ENCODE measurements around the gene KRT77.
"Not testable (repeated sequence)": the region's sequence is repeated elsewhere in the genome, so short reads cannot be mapped to it uniquely, and the experiment has no call there.

KRT77 gene
- 0 reads per million in 4 donors for total RNA-seq

DNA sequence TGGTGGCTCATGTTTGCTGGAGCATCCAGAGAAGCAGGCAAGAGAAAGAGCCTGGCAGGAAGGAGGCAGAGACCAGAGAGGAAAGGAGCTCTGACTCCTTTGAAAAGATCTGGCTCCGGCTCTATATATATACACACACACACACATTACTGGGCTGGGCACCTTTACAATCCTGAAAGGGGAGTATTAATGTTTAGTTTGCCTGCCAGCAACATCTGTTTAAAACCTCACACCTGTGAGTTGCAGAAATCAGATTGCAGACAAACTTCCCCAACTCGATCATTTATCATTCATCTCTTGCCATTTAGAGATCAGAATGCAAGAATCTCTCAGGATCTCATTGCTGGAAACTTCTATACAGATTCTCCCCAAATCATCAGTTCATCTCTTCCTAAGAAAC lies at the start of gene KRT77:
TSS of gene KRT77 (minus strand) at position 101 of the 400 bp plus-strand sequence. CDS start at position 11, 90 bp downstream.
- DNase-seq: no peak

DNA sequence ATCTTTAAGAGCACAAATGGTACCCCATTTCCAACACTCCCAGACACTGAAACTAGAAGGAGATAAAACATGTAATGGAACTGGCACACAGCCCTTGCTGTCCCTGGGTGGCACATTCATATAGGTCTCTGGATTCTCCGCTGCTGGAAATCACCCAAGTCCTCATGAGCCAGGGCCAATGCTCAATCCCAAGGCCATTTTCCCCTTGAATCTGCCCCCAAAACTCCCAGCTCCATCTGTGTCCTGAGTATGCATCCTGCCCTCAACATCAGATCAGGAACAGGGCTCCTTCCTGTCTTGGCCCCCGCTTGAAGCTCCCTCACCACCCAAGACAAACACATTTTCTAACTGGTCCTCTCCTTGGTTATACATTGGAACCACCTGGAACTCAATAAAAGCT lies 49.2 kb upstream of the KRT77 start:
- no peak for DNase-seq

DNA sequence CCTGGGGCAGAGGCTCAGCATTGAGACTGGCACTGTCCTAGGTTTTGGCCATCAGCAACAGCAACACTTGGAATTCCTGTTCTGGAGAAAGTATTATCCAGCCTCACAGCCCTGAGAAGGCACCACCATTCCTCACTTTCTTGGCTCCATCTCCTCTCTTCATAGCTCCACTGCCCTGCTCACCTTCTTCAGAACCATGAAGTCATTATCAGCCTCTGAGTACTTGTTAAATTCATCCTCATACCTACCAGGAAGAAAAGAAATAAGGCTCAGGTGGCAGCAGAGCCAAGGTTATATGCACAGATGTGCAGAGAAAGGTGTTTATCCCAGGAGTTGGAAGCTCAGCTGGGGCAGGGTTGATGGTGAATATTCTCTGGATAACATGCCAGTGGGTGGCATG lies 48.5 kb upstream of the KRT77 start:
- no peak for DNase-seq

DNA sequence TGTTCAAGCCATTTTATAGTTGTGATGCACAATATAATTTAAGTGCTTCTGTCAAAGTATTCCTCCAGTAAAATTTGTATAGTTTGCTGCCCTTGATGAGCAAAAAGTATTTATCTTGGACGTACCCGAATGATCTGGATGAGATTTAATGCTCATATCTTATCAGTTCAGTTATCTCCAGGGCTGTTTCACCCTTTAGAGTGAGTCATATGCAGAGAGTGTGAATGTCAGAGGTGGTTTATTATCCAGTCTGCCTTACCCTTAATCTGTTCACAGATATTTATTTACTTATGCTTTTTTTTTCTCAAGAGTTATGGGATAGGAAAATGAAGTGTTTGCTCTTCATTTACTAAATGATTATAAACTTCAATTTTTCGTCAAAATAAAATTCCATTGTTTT lies 47.2 kb upstream of the KRT77 start:
- not testable (repeated sequence) for DNase-seq

DNA sequence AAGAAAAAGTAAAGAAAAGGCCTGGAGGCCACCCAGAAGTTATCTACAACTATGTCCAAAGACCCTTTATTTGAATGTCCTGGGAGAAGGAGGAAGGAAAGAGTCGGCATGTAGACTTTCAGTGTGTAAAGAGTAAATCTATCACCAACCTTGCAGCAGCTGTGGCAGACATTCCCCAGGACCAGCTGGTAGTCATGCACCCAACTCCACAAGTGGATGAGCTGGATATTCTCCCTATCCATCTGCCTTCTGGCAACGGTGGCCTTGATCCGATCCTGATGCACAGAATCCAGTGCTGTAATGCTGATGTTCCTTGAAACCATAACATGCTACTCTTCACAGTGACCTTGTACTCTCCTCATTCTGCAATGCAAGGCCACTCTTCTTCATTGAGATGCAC lies 46.5 kb upstream of the KRT77 start:
- DNase-seq: no peak

DNA sequence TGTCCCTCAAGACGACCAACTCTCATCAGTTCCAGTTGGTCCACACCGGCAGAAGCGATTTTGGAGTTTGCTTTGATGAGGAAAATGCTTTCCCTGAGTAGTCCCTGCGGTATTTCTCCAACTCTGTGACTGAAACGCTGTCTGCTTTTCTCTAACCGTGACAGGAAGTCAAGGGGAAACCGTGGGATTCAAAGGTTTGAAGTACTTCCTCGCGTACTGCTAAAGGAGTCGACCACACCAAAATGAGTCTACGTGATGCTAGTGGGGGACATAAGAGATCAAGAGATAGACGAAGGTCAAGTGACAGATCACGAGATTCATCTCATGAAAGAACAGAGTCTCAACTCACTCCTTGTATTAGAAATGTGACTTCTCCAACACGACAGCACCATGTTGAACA lies 45.3 kb upstream of the KRT77 start:
- DNase-seq: no peak

DNA sequence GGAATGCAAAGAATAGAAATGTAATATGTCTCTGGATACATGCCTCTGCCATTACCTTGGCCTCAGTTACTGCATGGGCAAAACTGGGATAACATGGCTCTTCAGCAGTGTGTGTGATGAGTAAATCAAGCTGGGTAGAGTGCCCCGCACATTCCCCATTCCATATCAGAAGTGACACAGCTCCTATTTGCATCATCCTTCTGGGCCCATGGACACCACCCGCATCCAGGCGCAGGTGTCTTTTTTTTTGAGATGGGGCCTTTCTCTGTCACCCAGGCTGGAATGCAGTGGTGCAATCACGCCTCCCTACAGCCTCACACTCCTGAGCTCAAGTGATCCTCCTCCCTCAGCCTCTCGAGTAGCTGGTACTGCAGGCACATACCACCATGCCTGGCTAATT lies 42.2 kb upstream of the KRT77 start:
- no peak for DNase-seq

DNA sequence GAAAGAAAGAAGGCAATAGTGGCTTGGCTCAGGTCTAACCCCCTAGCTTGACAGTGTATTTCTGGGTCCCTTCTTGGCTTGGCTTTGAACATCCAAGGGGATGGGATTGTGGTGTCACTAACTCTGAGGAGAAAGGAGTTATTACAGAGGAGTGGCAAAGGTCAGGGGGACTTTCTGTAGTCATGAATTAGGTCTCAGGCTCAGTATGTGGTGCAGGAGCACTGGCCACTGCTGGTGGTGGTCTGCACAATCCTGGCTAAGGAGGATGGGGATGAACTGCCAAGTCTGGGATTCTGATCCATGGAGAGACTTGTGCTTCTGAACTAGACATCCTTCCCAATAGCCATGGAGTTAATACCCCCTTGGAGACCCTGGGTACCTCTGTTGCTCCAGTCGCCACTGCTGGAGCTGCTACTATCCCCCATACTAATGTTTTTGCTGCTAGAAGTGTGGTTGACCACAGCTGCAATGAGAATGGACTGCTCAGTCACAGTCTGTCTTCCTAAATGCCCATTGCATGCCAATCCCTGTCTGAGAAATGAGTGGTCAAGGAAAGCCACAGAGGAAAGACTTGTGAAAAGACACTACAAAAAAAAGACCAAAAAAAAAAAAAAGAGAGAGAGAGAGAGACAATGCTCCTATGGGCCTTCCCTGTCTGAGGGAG lies 41.3 kb upstream of the KRT77 start:
- no peak for DNase-seq

DNA sequence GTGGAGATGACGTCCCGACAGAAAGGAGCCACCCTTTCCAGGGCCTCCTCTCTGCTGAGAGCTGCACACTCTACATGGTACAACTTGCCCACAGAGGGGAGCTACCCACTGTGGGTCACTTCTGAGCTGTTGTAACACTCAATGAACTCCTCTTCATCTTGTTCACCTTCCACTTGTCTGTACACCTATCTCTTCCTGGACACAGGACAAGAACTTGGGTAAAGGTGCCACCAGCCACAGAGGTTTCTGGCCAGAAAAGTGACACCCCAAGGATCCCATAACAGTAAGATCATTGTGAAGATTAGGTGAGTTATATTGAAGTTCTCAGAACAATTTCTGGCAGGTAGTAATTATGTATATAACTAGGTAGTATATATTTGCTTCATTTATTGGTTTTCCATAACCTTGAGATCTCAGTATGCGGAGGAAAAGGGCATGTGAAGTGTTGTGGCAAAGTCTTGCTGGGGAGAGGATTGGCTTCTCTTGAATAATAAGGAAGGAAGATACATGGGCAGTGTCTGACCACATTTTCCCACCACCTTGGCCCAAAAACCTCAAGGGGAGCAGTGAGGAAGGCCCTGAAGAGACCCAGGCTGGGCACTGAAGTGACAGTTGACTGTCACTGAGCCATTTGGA lies 39.6 kb upstream of the KRT77 start:
- DNase-seq: no peak

DNA sequence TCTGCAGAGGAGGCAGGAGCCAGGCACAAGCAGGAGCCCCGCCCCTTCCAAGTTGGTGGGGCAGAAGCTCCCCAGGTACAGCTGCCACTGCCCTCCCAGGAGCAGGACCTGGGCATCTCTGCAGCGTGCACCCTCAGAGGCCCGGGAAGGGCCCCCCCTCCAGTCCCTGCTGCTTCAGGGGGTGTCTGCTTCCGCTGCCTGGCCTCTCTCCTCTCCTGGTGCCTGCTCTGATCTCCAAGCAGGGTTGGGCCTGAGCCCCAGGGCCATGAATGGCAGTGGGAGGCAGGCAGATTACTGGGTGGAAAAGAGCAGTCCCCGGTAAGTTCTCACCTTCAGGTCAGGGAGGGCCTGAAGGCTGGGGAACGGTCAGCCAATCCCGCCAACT lies 38.9 kb upstream of the KRT77 start:
- no peak for DNase-seq

DNA sequence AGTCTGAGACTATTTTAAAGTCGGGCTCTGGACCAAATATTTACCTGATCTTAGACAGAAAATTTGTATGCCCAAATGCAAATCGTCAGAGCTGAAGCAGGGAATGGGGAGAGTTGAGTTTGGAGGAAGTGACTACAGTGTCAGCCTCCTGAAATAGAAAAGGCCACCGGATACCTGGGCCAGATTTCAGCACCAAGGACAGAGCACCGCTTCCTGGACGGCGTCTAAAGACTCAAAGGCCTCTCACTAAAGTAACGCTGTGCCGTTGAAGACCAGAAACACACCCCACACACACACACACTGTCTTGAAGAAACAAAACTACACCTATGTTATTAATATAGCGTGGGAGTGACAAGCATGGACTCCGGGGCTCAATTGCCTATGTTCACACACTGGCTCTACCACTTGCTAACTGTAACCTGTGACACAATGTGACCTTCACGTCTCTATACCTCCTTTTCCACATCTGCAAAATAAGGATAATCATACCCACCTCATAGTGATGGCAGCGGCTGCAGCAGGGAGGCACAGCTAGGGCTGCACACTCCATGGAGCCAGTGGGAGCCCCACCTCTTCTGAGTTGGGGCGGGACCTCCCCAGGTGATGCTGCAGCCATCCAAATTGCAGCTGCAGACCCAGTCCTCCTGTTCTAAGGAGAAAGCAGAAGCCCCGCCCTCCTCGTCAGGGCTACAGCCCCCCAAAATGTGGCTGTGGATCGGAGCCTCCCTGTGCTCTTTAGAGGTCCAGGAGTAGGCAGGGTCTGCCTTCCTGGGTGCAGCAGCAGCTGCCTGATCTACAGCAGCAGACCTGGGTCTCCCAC lies 38.3 kb upstream of the KRT77 start:
- peak in 4 of 5 donors; percentile 20 to 50 (median 32) for DNase-seq

DNA sequence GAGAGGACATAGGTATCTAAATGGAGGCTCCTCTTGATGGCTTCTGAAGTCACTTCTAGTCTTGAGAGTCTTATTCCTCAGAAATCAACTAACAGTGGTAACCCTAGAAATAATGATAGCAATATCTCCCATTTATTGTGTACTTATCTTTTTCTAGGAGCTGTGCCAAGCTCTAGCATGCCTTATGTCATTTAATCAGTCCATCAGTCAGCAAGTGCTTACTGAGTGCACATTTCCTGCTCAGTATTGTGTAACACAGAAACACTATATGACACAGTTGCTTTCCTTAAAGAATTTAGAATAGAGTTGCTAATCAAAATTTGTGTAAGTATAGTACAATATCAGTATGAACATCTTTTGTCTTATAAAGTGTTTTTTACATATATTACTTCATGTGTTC lies 37.3 kb upstream of the KRT77 start:
- DNase-seq: no peak

DNA sequence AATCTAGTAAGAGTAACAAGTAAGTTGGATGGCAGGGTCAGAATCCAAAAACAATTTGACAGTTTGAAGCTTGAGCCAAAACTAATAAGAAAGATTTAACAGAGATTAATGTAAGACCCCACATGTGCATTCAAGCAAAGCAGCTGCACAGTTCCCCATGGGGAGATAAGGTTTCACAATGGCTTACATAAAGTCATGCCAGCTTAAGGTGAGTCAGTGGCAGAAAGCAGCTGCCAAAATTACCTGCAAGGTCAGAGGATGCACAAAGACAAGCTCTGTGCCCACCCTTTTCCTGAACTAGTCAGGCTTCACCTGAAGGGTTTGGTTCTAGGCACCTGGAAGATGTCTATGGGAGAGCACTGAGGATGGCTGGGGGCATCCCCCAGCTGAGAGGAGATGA lies 36.6 kb upstream of the KRT77 start:
- DNase-seq: no peak

DNA sequence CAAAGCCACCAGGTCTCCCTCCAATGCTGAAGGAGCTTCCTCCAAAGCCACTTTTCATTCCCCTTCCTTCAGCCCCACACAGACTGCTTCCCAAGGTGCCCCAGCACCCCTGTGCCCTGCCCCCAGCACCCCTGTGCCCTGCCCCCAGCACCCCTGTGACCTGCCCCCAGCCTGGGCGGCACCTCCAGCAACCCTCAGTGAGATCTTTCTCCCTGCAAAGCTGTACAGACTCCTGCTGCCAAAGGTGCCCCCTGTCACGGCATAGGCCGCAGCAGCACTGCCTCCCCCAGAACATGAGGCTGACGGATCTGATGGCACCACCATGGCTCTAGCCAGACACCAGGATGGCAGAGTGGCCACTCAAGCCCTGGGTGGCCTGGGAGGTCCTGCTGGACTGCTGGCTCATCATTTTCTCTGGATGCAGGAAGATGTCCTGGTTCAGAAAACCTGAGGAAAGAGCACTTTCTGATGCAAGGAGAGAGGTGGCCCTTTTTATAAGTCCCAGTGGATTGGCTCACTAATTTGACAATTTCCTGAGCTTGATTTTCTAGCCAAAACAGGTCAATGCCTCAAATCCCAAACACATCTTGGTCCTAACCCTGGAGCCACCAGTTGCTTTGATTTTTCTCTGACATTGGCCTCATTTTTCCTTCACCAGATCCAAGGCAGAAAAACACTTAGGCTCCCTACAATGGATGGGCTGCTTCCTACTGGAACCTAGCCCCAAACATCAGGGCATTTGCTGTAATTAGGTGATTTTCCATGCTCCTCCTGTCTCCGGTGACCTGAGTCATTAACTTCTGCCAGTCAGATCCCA lies 32.7 kb upstream of the KRT77 start:
- DNase-seq: no peak

DNA sequence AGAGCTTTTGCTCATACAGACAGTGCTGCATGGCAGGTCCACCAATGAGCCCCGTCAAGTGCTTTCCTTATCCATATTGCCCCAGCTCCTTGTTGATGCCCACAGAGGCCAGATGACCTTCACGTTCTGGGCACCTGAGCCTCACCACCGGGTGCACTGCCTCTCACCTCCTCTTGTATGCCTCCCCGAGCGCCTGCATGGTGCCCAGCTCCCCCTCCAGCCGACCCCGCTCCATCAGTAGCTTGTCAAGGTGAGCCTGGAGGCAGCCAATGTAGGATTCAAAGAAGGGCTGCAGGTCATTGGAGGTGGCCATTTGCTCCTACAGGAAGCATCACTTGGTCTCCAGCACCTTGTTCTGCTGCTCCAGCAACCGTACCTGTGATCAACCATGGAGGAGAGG lies 31.8 kb upstream of the KRT77 start:
- no peak for DNase-seq

DNA sequence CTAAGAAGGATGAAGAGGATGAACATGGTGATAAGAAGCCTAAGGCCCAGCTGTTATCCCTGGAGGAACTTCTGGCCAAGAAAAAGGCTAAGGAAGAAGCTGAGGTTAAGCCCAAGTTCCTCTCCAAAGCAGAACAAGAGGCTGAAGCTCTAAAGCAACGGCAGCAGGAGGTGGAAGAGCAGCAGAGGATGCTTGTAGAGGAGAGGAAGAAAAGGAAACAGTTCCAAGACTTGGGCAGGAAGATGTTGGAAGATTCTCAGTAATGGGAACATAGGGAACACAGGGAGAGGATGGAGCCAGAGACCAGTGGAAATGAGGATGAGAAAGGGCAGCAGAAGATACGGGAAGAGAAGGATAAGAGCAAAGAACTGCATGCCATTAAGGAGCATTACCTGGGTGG lies 27.5 kb upstream of the KRT77 start:
- no peak for DNase-seq

DNA sequence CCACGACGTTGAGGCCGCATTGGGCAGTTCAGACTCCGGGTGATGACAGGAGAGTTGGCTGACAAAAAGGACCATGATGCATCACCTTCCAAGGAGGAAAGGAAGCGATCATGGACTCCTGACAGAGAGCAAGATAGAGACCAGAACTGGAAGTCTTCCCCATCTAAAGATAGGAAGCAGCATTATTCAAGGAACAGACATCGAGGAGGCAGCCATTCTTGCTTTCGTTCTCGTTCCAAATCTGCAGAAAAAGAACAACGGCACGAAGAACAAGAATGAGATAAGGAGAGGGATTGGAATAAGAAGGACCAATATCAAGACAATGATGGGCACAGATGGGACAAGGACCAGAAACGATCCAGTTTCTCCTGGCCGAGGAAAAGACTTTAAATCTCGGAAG lies 27.1 kb upstream of the KRT77 start:
- no peak for DNase-seq

DNA sequence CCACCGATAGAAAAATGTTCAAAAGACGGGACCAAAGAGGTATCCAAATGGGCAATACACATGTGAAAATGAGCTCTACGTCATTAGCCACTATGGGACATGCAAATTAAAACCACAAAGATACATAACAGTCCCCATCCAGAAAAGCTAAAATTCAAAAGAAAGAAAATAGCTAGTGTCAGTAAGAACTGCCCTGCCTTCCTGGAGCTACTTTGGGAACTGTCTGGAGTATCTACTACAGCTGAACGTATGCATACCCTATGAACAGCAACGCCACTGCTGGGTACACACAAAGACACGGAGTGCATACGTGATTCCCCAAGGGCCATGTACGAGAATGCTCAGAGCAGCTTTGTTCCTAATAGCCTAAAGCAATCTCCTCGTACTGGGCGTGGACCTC lies 25.8 kb upstream of the KRT77 start:
- no peak for DNase-seq

DNA sequence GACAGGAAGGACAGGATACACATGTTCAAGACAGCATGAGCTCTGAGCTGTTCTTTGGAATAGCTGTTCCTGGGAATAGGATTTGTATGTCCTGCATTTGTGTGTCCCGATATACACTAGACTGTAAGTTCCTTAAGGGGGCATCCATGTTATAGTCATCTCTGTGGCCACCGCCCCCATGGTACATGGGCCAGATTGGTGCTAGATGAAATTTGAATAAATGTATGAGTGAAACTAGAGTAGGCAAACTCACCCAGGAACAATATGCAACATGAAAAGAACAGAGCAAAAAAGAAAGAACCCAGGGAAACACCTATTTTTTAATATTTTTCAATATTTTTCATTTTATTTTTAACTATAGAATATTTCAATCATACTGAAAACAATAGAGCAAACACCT lies 25.1 kb upstream of the KRT77 start:
- DNase-seq: no peak

DNA sequence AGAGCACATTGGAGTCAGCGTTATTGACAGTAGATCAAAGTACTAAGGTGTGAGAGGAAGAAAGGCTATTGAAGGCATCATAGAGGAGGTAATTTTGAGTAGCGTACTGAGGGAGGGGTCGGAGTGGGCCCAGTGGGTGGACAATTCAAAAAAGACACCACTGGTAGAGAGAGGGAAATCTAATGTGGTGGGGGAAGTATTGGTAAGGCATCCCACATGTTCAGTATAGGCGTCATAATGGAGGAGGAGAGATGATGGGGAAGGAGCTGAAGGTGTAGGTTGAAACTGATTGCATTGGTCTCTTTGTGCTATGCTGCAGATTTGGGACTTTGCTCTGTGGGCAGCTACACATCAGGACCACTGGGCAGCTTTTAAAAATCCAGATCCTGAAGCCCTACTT lies 23.7 kb upstream of the KRT77 start:
- DNase-seq: no peak

DNA sequence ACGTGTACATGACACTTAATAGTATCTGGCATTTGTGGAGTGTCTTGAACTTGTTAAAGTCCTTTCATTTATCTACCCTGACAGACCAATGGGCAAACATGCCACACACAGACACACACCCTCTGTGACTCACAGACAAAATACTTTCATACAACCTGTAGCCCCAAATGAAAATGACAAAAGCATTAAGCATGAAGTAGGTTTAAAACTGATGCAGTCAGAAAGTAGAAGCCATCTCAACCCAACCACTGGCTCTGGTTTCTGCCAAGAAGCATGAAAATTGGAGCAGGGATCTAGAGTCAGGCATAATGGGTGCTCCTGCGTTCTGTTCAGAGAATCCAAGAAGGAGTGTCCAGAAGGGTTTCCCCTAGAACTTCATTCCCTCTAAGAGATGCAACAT lies 23.1 kb upstream of the KRT77 start:
- no peak for DNase-seq

DNA sequence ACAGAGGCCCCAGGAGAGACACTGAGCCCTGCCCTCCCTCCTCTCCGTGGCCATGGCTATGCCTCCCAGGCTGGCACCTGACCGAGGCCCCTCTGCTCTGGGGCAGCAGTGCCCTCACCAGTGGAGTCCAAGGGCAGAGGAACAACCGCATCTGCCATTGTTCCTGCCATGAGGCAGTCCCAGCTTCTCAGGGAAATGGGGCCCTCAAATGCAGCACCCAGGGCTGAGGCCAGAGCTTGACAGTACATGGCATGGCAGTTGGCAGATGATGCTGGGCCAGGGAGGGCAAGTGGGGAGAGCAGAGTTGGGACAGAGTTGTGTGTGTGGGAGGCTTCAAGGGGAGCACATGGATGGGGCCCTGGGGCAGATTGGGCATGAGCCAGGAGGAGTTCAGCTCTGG lies 21.1 kb upstream of the KRT77 start:
- DNase-seq: no peak

DNA sequence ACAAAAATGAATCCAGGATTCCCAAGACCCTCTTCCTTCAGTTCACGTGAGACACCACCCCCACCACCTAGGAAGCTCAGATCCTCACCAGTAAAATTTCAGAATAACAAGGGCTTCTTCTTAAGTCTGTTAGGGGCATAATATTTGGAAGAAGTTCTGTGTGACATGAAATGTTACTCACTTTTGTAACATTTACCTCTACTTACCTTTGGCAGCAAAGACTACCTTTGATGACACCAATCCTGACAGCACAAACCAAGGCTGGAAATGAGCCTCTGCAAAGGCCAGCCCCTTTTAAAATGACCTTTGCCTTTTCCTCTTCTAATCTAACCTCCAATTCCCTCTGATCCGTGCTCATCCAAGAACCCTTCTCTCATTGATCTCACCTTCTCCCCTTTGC lies 19.4 kb upstream of the KRT77 start:
- DNase-seq: no peak

Data from T-helper 1 cell (primary cell).